GM19438 (cell line): Measurements from ENCODE around the gene CNOT10.

Experiments used
- ATAC-seq: cut with Tn5 transposase; IDR thresholded peaks from one replicate; pipeline ENCODE4 v1.9.1; 2021; ENCODE audit warnings: low read depth; ENCODE audit not compliant: unreplicated experiment

The CNOT10 gene

DNA sequence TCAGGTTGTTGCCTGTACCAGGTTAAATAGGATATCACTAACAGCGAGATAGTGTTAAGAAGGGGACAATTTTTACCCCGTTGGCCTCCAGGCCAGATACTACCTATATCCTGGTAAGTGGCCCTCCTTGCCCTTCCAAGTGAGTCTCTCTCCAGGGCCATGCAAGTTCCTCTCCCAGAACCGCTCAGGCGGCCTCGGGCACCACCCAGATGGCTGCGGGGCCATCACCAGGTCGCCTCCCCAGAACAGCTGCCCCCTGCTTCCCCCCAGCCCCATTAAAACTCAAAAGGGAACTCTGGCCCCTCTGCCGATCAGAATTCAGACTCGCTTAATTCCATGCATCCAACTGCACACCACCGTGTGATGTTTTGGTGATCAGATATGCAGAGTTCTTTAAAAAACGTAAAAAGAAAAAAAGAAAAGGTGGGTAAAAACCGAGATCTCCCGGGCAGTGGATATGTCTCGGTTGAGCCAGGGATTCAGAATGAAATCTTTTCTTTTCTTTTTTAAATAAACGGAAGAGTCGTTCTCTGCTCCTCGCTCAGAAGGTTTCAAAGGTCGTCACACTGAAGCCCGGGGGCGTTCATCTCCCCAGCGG is 131.0 kb downstream of the CNOT10 start:
- no peak for ATAC-seq

GRCh38 chr3:32816439-32817256 is 131.7 kb downstream of the CNOT10 start:
- no peak for ATAC-seq

- no peak for ATAC-seq
These were observed 132.2 kb downstream of the CNOT10 start for GRCh38 chr3:32817257-32817557.

DNA sequence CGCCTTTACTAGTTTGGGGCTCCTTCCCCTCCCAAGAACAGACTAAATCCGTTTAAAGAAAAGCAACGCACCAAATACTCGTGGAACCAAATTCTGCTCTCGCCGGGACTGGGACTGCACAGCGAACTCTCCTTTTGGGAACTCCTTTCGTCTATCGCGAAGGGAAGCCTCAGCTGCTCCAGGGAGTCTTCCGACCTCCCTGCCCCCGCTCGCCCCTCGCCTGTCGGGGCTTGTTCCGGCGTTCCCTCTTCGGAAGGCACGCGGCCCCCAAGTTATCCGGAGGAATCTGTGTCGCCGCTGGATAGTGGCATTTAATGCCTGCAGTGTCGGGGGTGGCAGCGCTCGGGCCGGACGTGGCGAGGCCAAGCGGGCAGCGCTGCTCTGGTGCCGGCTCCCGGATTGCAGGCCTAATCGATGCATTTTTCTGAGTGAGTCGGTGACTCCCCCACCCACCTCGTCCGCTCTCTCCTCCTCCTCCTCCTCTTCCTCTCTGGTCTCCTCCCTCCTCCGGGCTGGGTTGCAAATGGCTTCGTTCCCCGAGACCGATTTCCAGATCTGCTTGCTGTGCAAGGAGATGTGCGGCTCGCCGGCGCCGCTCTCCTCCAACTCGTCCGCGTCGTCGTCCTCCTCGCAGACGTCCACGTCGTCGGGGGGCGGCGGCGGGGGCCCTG is 132.7 kb downstream of the CNOT10 start, which contains the start of gene TRIM71:
TRIM71 (plus strand) TSS at position 440 of the 671 bp plus-strand sequence; CDS start at position 524, 84 bp downstream.
- no peak for ATAC-seq

- ATAC-seq = no peak
These were observed 133.4 kb downstream of the CNOT10 start for GRCh38 chr3:32818229-32818969.

GRCh38 chr3:32818970-32819511 is 134.1 kb downstream of the CNOT10 start:
- ATAC-seq = no peak

DNA sequence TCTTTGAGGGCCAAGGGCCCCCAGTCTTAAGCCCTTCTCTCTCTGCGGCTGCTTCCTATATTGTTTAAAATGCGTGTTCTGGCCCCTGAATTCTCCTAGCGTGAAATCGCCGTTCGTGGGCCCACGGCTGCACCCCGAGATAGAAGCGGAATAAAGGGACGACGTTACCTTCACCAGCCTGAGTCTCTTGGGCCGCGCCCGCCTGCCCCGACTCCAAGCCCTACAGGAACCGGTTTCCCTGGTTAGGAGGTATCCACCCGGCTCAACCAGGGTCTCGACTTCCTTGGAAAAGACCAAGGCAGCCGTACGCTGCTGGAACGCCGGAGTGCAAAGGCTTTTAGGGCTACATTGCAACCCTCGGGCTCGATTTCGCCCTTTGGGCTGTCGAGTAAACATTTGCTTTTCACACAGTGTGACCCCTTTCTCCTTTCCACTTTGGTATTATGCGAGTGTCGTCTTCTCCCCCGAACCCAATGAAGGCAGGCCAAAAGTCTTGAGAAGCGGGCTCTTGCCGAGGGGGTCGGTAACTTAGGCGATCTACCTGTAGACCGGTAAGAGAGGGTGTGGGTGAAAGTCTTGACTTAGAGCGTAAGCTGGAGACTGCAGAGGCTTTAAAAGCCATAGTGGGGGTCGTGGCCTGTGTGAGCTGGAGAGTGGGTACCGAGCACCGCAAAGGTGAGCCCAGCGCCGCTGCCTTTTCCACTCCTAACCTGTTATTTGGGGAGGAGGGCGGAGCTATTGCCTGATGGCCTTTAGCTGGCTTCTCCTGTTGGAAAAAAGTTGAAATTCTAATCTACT is 134.8 kb downstream of the CNOT10 start:
- ATAC-seq = no peak

DNA sequence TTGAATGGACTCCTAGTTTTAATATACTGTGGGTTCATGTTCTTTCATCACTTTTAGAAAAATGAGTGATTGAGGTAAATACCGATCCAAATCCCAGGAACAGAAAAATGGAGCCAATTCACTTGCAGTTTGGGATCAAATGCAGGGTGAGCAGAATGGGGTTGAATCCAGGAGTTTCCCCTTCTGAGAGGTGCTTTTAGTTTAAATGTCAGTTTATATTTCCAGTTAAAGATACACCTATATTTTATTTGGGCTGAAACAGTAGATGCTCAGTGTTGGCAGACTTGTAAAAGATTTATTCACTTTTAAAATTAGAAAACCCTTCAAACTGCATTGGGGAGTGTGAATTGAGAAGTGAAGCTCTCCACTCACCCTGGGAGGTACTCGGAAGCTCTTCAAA is 135.4 kb downstream of the CNOT10 start:
- ATAC-seq = no peak

DNA sequence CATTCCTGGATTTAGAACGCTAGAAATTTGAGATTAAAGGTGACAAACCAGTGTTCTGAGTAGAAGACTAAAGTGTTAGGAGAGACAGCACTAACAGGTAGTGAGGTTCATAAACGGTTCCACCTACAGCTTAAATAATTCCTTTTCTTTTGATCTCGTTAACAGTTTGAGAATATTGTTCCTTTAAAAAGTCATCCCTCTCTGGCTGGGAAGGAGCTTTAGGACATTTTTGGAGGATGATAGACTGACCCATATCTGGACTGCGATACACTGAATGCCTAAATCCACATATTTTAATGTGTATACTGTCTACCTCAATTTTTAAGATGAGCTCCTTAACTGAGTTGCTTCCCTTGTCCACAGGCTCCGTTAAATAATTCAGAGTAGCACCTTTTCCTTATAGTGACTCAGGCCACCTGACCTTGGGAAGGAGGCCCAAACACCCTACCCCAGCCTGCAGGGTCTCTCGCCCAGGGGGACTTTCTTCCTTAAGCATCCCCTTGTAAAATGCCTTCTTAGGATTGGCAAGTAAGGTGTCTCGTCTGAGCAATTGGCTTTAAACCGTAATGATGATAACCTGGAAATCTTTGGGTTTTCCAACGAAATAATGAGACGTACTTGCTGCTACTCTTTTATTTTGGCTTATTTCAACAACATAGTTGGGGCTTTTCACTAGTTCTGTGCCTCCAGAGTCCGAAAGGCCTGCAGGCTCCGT is 136.1 kb downstream of the CNOT10 start:
- no peak for ATAC-seq

DNA sequence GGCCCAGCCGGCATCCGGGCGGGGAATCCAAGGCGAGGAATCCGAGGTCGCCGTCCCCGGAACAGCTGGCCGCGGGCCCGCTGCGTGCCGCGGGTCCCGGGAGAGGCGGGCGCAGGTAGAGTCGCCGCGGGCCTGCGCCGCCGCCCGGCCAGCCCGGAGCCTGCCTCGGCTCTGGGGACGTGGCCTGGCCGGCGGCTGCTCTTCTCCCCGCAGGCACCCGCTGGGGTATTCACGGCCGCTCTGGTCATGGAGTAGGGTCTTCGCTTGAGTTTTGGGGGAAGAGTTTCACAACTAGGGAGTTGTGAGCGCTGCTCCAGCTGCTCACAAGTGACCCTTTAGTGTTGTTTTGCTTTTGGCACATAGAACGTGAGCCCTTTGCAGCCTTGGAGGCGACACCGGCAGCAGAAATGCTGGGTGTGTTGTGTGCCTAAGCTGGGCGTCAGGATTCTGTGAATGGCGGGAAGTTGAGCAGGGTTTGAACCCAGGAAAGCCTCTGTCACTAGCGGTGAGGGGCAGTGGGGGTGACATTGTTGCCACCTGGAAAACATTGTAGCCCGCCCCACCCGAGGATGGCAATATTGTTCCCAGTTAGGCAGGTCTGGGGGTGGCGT is 136.8 kb downstream of the CNOT10 start:
- ATAC-seq = no peak

DNA sequence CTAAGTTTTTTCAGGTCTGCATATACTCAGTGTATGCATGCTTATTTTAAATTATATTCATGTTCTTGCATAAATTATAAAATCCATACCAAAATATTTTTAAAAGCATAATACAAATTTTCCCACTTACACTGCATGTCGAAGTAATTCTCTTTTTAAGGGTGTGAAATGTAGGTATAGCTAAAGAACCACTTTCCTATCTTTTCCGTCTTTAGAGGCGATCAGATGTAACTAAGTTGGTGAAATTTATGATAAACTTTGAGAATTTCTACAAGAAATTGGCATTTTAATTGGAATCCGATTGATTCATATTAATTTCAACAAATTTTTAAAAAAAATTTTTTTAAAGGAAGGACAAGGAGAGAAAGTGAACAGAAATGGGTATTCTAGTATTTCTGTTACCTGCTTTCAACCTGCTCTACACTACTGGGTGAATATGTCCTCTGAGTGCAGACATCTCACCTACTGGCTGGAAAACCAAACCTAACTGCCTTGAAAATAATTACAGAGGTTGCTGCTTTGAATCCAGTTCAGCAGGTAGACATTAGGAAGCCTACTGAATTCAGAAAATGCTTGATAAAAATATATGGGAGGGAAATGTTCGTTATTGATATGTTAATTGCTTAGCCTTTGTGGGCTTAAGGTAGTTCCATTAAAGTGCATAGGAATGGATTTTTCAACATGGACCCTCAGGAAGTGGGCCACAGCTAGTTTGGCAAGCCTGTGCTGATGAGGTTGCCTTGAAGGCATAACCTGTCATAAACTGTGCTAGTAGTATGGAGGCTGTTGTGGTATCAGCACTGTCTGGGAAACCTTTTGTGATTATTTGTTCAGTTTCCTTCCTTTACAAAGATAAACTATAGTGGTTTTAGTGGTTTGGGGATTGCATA is 137.9 kb downstream of the CNOT10 start:
- no peak for ATAC-seq
